ENCODE data around the gene DNAJC5.

DNAJC5 gene

DNA sequence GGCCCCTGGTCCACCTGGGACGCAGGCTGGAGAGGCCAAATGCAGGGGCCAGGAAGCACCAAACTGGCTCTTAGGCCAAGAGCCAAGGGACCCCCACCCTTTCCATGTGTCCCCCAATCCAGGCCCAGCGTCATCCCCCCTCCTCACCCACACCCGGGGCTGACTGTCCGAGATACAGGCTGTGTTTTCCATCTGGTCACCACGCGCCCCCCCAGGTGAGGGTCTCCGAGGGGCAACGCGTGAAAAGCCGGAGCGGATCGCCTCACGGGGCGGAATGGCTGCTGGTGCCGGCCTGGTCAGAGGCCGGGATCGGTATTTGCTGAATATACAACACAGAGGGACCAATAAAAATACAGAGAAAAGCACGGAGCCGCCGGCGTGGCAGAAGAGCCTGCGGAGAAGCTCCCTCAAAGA lies 38.8 kb upstream of the DNAJC5 start:
- no peaks in the 10 kb centered on the region for H3K36me3 ChIP-seq

DNA sequence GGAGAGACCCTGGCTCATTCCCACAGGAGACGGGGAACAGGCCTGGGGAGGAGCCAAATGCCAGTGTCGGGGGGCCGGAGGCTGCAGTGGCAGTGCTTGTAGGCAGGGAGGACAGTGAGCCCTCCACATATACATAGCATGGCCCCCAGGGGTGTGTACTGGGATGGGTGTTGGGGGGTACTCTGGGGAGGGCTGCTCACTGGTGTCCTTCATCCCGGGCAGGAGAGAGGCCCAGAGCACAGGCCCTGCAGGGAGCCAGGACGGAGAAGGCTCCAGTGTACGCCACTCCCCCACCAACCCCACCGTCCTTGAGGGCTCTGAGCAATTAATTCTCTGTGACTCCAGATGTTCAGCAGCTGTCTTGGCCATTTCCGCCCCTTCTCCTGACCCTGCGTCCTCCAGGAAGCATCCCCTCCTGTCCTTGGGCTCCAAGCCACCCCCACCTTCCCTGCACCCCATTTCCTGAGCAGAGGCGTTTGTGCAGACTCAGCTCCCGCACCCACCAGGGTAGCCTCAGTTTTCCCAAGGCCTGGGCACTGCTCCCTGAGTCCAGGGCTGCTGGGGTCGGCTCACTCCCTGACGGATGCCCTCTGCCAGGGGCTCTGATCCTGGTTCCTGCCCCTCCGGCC lies 37.0 kb upstream of the DNAJC5 start:
- H3K4me3 ChIP-seq (ENCODE audit: low read depth in 1 of 2, low read length in 1 of 2): no peak overlapping the region
- H3K4me1 ChIP-seq (ENCODE audit: control insufficient read depth in 1 of 2, insufficient read depth in 1 of 2, low read depth in 1 of 2, low read length in 1 of 2): peaks cover 41 to 62% of the 10 kb centered on the region in 2 experiments
- H3K27ac ChIP-seq: no peak overlapping the region
- TF ChIP-seq, protein P1, sequence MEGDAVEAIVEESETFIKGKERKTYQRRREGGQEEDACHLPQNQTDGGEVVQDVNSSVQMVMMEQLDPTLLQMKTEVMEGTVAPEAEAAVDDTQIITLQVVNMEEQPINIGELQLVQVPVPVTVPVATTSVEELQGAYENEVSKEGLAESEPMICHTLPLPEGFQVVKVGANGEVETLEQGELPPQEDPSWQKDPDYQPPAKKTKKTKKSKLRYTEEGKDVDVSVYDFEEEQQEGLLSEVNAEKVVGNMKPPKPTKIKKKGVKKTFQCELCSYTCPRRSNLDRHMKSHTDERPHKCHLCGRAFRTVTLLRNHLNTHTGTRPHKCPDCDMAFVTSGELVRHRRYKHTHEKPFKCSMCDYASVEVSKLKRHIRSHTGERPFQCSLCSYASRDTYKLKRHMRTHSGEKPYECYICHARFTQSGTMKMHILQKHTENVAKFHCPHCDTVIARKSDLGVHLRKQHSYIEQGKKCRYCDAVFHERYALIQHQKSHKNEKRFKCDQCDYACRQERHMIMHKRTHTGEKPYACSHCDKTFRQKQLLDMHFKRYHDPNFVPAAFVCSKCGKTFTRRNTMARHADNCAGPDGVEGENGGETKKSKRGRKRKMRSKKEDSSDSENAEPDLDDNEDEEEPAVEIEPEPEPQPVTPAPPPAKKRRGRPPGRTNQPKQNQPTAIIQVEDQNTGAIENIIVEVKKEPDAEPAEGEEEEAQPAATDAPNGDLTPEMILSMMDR (IDR thresholded peaks at IDR 0.05): no peak
- H3K9me3 ChIP-seq: no peaks in the 10 kb centered on the region
- H3K27me3 ChIP-seq: peaks cover 57% of the 10 kb centered on the region
- H3K36me3 ChIP-seq: peaks cover 8% of the 10 kb centered on the region

More for the DNA sequence above, 38.8 kb upstream of the DNAJC5 start:
- peaks cover 63% of the 10 kb centered on the region for H3K27me3 ChIP-seq
- H3K4me1 ChIP-seq (ENCODE audit: control insufficient read depth in 1 of 2, insufficient read depth in 1 of 2, low read depth in 1 of 2, low read length in 1 of 2): peaks cover 23 to 44% of the 10 kb centered on the region in 2 experiments
- H3K27ac ChIP-seq: no peak overlapping the region
- TF ChIP-seq, protein P1 (IDR thresholded peaks at IDR 0.05): no peak
- no peak overlapping the region for H3K4me3 ChIP-seq (ENCODE audit: low read depth in 1 of 2, low read length in 1 of 2)
- H3K9me3 ChIP-seq: no peaks in the 10 kb centered on the region

DNA sequence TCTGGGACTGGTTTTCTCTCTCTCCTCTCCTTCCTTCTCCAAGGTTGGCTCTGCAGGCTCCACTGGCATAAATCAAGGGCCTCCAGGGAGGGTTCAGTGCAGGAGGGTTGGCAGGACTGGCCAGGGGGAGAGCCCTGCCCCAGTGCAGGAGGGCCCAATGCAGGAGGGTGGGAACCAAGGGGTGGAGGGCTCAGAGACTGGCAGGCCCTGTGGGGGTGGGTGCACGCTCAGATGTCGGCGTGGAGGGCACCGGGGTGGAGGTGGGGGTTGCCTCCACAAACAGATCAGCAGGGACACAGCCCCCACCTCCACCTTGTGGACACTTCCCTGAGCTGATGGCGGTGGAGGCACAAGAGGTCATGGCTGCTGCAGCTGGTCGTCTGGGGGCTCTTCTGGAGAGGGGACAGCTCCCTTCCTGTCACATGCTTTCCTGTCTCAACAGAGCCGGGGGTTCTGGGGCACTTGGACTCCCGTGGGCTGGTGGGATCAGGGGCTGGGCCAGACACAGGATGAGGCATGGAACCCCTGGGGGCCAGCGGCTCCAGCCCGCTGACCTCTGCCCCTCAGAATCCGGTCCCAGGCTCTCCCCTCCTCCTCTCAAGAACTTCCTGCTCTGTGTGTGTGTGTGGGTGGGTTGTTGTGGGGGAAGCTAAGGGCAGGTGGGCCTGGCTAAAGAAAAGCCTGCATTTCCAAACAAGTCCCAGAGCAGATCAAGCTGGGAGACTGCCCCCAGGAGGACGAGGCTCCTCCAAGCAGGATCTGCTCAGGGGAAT lies 36.3 kb upstream of the DNAJC5 start:
- Histone ChIP-seq H3K9me3 (no peaks in the 10 kb centered on the region), H3K36me3 (peaks cover 8% of the 10 kb centered on the region), H3K4me3 (ENCODE audit: low read depth in 1 of 2, low read length in 1 of 2) (no peak overlapping the region), H3K27ac (peak overlapping the region; percentile 99), H3K4me1 (ENCODE audit: control insufficient read depth in 1 of 2, insufficient read depth in 1 of 2, low read depth in 1 of 2, low read length in 1 of 2) (peaks cover 48 to 69% of the 10 kb centered on the region in 2 experiments), H3K27me3 (peaks cover 57% of the 10 kb centered on the region)
- TF ChIP-seq, protein P1 (IDR thresholded peaks at IDR 0.05): no peak

DNA sequence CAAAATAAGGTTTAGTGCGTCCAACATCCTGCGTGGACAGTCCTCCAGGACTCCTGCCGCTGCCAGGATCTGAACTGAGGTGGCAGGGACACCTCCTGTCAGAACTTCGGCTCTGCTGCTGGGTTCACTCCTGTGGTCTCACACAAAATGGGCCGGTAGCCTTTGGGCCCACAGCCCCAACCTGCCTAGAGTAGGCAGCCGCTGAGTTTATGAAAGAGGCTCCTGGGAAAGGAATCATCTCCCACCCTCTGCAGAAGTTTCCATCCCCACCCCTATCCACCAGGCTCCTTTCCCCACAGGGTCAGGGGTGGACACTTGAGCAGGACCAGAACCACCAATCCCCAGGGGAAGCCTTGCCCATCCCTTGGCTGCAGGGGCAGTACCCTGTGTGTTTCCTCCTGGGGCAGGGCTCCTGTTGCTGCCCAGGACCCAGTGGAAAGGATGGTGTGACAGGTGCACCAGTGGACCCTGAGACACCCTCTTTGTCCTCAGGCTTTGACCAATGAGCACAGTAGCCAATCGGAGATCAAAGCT lies 35.7 kb upstream of the DNAJC5 start:
- H3K27ac ChIP-seq: peak overlapping the region; percentile 99
- H3K4me3 ChIP-seq (ENCODE audit: low read depth in 1 of 2, low read length in 1 of 2): no peak overlapping the region
- TF ChIP-seq, protein P1 (IDR thresholded peaks at IDR 0.05): no peak
- H3K36me3 ChIP-seq: peaks cover 8% of the 10 kb centered on the region
- H3K9me3 ChIP-seq: no peaks in the 10 kb centered on the region
- peaks cover 55 to 74% of the 10 kb centered on the region in 2 experiments for H3K4me1 ChIP-seq (ENCODE audit: control insufficient read depth in 1 of 2, insufficient read depth in 1 of 2, low read depth in 1 of 2, low read length in 1 of 2)
- H3K27me3 ChIP-seq: peaks cover 51% of the 10 kb centered on the region

DNA sequence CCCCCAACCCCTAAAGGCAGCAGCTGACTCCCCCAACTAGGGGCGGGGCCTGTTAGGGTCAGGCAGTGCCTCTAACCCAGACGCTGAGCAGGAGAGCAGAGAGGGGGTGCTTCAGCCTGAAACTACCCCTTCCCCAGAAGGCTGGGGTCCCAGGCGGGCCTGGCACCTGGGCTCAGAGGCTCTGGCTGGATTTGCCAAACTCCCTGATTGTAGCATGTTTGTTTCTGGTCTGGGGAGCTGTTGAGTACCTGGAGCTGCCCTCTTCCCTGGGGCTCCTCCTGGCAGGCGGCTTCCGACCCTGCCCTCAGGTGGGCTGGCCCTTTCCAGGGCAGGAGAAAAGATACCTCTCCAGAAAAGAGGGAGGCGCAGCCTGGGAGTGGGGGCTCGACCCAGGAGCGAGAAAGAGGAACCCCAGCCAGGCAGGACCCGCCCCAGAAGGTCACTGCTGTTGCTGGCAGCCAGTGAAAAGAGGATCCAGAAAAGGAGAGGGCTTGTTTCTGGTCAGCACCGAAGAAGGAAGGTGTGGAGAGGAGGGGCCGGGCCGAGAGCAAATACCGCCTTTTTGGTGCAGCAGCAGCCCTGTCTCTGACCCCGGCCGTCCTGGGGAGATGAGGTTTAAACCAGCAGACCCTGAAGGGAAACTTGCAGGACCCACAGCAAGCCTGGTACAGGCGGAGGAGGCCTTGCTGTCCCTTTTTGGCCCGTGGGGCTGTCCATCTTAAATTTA lies 34.4 kb upstream of the DNAJC5 start:
- H3K9me3 ChIP-seq: no peaks in the 10 kb centered on the region
- H3K27me3 ChIP-seq: peaks cover 38% of the 10 kb centered on the region
- H3K4me1 ChIP-seq (ENCODE audit: control insufficient read depth in 1 of 2, insufficient read depth in 1 of 2, low read depth in 1 of 2, low read length in 1 of 2): peaks cover 58 to 69% of the 10 kb centered on the region in 2 experiments
- peaks cover 8% of the 10 kb centered on the region for H3K36me3 ChIP-seq
- H3K4me3 ChIP-seq (ENCODE audit: low read depth in 1 of 2, low read length in 1 of 2): peak overlapping the region; percentile 18 to 36
- TF ChIP-seq, protein P1 (IDR thresholded peaks at IDR 0.05): no peak
- peak overlapping the region; percentile 99 for H3K27ac ChIP-seq
